Measurements from ENCODE around the gene ATP23.

Gene ATP23

GRCh38 chr12:57909611-57910010, 31.8 kb upstream of the ATP23 start:
- no peak for TF ChIP-seq SIN3A (IDR thresholded peaks at IDR 0.05; ENCODE audit: borderline replicate concordance, insufficient read depth, low read length)
- TF ChIP-seq POLR2AphosphoS5 (IDR thresholded peaks at IDR 0.05; ENCODE audit: low read depth, low read length), result no peak
- TF ChIP-seq TAF1 (IDR thresholded peaks at IDR 0.05; ENCODE audit: borderline replicate concordance, insufficient read depth, low read length), result no peak
- no peak for TF ChIP-seq REST (IDR thresholded peaks at IDR 0.05; ENCODE audit: insufficient read depth in 1 of 2, low read depth in 2 of 2, low read length in 2 of 2)
- TF ChIP-seq FOXP2 (optimal IDR thresholded peaks at IDR 0.05; ENCODE audit: borderline replicate concordance, extremely low read depth, extremely low read length, insufficient read depth), result no peak

GRCh38 chr12:57918147-57918546, 23.2 kb upstream of the ATP23 start:
- TF ChIP-seq POLR2AphosphoS5 (IDR thresholded peaks at IDR 0.05; ENCODE audit: low read depth, low read length) (no peak), REST (IDR thresholded peaks at IDR 0.05; ENCODE audit: insufficient read depth in 1 of 2, low read depth in 2 of 2, low read length in 2 of 2) (no peak), SIN3A (IDR thresholded peaks at IDR 0.05; ENCODE audit: borderline replicate concordance, insufficient read depth, low read length) (no peak), FOXP2 (optimal IDR thresholded peaks at IDR 0.05; ENCODE audit: borderline replicate concordance, extremely low read depth, extremely low read length, insufficient read depth) (no peak), TAF1 (IDR thresholded peaks at IDR 0.05; ENCODE audit: borderline replicate concordance, insufficient read depth, low read length) (no peak)

- no peak for TF ChIP-seq TAF1 (IDR thresholded peaks at IDR 0.05; ENCODE audit: borderline replicate concordance, insufficient read depth, low read length)
- no peak for TF ChIP-seq FOXP2 (optimal IDR thresholded peaks at IDR 0.05; ENCODE audit: borderline replicate concordance, extremely low read depth, extremely low read length, insufficient read depth)
- no peak for TF ChIP-seq POLR2AphosphoS5 (IDR thresholded peaks at IDR 0.05; ENCODE audit: low read depth, low read length)
- no peak for TF ChIP-seq SIN3A (IDR thresholded peaks at IDR 0.05; ENCODE audit: borderline replicate concordance, insufficient read depth, low read length)
- no peak for TF ChIP-seq REST (IDR thresholded peaks at IDR 0.05; ENCODE audit: insufficient read depth in 1 of 2, low read depth in 2 of 2, low read length in 2 of 2)
Observed at GRCh38 chr12:57927086-57927485, 14.3 kb upstream of the ATP23 start.

GRCh38 chr12:57929092-57929830, 12.1 kb upstream of the ATP23 start:
- TF ChIP-seq POLR2AphosphoS5 (IDR thresholded peaks at IDR 0.05; ENCODE audit: low read depth, low read length), result no peak
- TF ChIP-seq REST (IDR thresholded peaks at IDR 0.05; ENCODE audit: insufficient read depth in 1 of 2, low read depth in 2 of 2, low read length in 2 of 2), result no peak
- TF ChIP-seq SIN3A (IDR thresholded peaks at IDR 0.05; ENCODE audit: borderline replicate concordance, insufficient read depth, low read length), result no peak
- TF ChIP-seq FOXP2 (optimal IDR thresholded peaks at IDR 0.05; ENCODE audit: borderline replicate concordance, extremely low read depth, extremely low read length, insufficient read depth), result no peak
- no peak for TF ChIP-seq TAF1 (IDR thresholded peaks at IDR 0.05; ENCODE audit: borderline replicate concordance, insufficient read depth, low read length)
